B cell (primary cell): Measurements from ENCODE around the gene LZTR1.

Source experiments
- EZH2 ChIP-seq: IDR thresholded peaks from 2 replicates; pipeline ENCODE4 v1.6.1; 2012; ENCODE audit warnings: borderline replicate concordance, low read depth, mild to moderate bottlenecking, moderate library complexity, low read length; ENCODE audit not compliant: insufficient read depth, poor library complexity, severe bottlenecking
- TF ChIP-seq, protein P1 (sequence below): fragments of 200-600 bp; IDR thresholded peaks from one replicate; pipeline ENCODE4 v1.8.0; 2022; ENCODE audit warnings: antibody characterized with exemption, mild to moderate bottlenecking

DNA sequence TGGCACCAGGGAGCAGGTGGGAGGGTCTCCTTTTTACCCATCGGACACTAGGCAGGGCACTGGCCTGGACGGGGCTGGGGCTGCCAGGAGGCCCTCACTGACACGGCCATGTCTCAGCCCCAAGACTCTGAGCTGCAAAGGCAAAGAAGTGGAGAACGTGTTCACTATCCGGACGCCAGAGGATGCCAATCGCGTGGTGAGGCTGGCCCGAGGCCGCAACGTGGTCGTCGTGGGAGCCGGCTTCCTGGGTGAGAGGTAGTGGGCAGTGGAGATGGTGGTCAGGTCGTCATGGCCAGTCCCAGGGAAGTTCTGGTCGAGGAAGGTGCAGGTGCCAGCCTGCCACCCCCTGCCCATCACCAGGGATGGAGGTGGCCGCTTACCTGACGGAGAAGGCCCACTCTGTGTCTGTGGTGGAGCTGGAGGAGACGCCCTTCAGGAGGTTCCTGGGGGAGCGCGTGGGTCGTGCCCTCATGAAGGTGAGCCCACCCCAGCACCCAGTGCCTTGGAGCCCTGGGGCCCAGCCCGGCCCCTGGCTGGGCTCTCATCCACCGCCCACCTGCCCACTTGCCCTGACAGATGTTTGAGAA, 5.7 kb upstream of the LZTR1 start:
- TF ChIP-seq EZH2: no peak
- TF ChIP-seq, protein P1, sequence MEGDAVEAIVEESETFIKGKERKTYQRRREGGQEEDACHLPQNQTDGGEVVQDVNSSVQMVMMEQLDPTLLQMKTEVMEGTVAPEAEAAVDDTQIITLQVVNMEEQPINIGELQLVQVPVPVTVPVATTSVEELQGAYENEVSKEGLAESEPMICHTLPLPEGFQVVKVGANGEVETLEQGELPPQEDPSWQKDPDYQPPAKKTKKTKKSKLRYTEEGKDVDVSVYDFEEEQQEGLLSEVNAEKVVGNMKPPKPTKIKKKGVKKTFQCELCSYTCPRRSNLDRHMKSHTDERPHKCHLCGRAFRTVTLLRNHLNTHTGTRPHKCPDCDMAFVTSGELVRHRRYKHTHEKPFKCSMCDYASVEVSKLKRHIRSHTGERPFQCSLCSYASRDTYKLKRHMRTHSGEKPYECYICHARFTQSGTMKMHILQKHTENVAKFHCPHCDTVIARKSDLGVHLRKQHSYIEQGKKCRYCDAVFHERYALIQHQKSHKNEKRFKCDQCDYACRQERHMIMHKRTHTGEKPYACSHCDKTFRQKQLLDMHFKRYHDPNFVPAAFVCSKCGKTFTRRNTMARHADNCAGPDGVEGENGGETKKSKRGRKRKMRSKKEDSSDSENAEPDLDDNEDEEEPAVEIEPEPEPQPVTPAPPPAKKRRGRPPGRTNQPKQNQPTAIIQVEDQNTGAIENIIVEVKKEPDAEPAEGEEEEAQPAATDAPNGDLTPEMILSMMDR: no peak
